DND-41 (cell line): ENCODE data around the gene SRD5A2.

Source experiments
- ATAC-seq: fragments of 200-7000 bp; cut with Tn5 transposase; 3 replicates; pipeline ENCODE4 v1.9.1; 2021; ENCODE audit warnings: low read depth; ENCODE audit not compliant: insufficient read depth
- DNase-seq: peaks from one replicate; pipeline ENCODE4 v3.0.0-alpha.2; 2020
- H2AFZ ChIP-seq: 2 replicates; pipeline ENCODE4 v1.6.0; 2012; ENCODE audit warnings: low read depth, low read length
- H3K27ac ChIP-seq: 2 replicates; pipeline ENCODE4 v1.5.1; 2012; ENCODE audit warnings: low read length, inconsistent platforms
- H3K27me3 ChIP-seq: fragments of 200-600 bp; sonication (generic); 2 replicates; pipeline ENCODE4 v1.6.0; 2012; ENCODE audit warnings: low read length, mild to moderate bottlenecking, inconsistent platforms; ENCODE audit not compliant: insufficient read depth, poor library complexity
- H3K36me3 ChIP-seq: 2 replicates; pipeline ENCODE4 v1.5.1; 2012; ENCODE audit warnings: low read length, inconsistent platforms; ENCODE audit not compliant: insufficient read depth
- H3K4me1 ChIP-seq: 2 replicates; pipeline ENCODE4 v1.5.1; 2012; ENCODE audit warnings: mild to moderate bottlenecking, low read length; ENCODE audit not compliant: insufficient read depth
- H3K4me2 ChIP-seq: 2 replicates; pipeline ENCODE4 v1.6.0; 2012; ENCODE audit warnings: mild to moderate bottlenecking, moderate library complexity, low read length, inconsistent platforms; ENCODE audit not compliant: insufficient read depth
- H3K4me3 ChIP-seq, 2 experiments: fragments of 200-600 bp in 1 of 2; shearing (Covaris generic) in 1 of 2; 2 replicates each; pipeline ENCODE4 v1.5.1; 2012 to 2016; ENCODE audit warnings: inconsistent platforms in 2 of 2, low read length in 2 of 2, mild to moderate bottlenecking in 2 of 2, low read depth in 1 of 2, moderate library complexity in 1 of 2
- H3K79me2 ChIP-seq: 2 replicates; pipeline ENCODE4 v1.6.0; 2012; ENCODE audit warnings: low read length, inconsistent platforms; ENCODE audit not compliant: insufficient read depth
- H3K9ac ChIP-seq: 2 replicates; pipeline ENCODE4 v1.6.0; 2012; ENCODE audit warnings: low read depth, mild to moderate bottlenecking, inconsistent platforms, low read length, moderate library complexity
- H3K9me3 ChIP-seq: 2 replicates; pipeline ENCODE4 v1.5.1; 2012; ENCODE audit warnings: low read length, moderate library complexity, mild to moderate bottlenecking, inconsistent platforms; ENCODE audit not compliant: insufficient read depth, severe bottlenecking
- H4K20me1 ChIP-seq: 2 replicates; pipeline ENCODE4 v1.6.0; 2012; ENCODE audit warnings: low read length; ENCODE audit not compliant: insufficient read depth
- CTCF ChIP-seq: IDR thresholded peaks from 2 replicates; pipeline ENCODE4 v1.5.1; 2012; ENCODE audit warnings: borderline replicate concordance, low read length, moderate library complexity, mild to moderate bottlenecking; ENCODE audit not compliant: poor library complexity, severe bottlenecking; ENCODE audit errors: extremely low read depth
- EZH2 ChIP-seq: IDR thresholded peaks from 3 replicates; pipeline ENCODE4 v1.6.1; 2012; ENCODE audit warnings: borderline replicate concordance, low read depth, mild to moderate bottlenecking, moderate library complexity, low read length, inconsistent platforms; ENCODE audit not compliant: severe bottlenecking

SRD5A2 gene

DNA sequence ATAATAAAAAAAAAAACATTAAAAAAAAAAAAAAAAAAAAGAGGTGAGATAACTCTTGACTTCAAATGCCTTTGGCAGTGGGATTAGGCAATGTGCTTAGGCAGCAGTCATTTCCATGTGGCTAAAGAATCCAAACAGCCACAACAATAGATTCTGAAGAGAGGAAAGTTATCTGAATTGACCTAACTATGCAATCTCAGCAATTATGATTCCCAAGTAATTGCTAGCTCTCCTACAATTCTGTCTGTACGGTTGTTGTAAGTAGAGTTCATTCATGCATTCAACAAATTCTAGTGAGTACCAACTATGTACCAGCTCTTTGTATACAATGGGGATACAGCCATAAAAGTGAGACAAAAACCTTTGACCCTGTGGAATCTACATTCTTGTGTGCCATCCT lies 3.6 kb downstream of the SRD5A2 start:
- H3K4me1 ChIP-seq: no peaks in the 10 kb centered on the region
- H3K27me3 ChIP-seq: no peaks in the 10 kb centered on the region
- ATAC-seq (no peak), DNase-seq (no peak)
- no peaks in the 10 kb centered on the region for H3K9me3 ChIP-seq
- no peak overlapping the region for H3K4me3 ChIP-seq
- TF ChIP-seq EZH2 (no peak), CTCF (no peak)
- no peaks in the 10 kb centered on the region for H3K36me3 ChIP-seq
- no peak overlapping the region for H3K27ac ChIP-seq
- no peak overlapping the region for H3K9ac ChIP-seq
- no peak overlapping the region for H2AFZ ChIP-seq
- no peaks in the 10 kb centered on the region for H3K79me2 ChIP-seq
- no peak overlapping the region for H3K4me2 ChIP-seq
- H4K20me1 ChIP-seq: no peaks in the 10 kb centered on the region

DNA sequence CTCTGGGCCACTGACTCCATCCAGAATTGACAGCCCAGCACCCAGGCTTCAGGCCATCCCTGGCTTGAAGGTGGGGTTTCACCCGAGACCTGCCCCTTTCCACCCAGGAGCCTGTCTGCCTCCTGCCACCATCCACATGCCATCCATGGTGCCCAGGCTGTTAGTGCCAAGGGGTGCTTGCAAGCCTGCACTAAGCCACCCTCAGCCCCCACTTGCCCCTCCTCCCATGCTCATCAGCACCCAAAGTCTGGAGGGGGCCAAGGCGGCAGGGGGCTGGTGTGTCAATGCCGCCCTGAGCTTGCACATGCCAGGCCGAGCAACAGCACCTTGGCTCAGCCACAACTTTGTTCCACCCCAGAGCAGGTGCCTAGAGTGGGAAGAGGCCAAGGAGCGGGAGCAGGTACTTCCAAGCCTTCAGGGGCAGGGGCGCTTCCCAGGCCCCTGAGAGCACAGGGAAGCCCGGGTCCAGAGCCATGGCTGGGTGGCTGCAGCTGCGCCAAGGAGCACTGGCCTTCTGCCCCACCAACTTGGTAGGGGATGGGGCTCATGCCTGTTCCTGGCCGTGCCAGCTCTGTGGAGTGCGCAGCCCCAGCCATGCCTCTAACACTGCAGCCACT lies 12.0 kb downstream of the SRD5A2 start:
- Histone ChIP-seq H3K9ac (no peak overlapping the region), H3K4me2 (no peak overlapping the region), H4K20me1 (no peaks in the 10 kb centered on the region), H3K79me2 (no peaks in the 10 kb centered on the region), H3K4me1 (no peaks in the 10 kb centered on the region), H2AFZ (no peak overlapping the region), H3K9me3 (no peaks in the 10 kb centered on the region), H3K4me3 (no peak overlapping the region), H3K27ac (no peak overlapping the region), H3K36me3 (no peaks in the 10 kb centered on the region), H3K27me3 (no peaks in the 10 kb centered on the region)
- ATAC-seq (no peak), DNase-seq (no peak)
- no peak for TF ChIP-seq EZH2
- no peak for TF ChIP-seq CTCF

DNA sequence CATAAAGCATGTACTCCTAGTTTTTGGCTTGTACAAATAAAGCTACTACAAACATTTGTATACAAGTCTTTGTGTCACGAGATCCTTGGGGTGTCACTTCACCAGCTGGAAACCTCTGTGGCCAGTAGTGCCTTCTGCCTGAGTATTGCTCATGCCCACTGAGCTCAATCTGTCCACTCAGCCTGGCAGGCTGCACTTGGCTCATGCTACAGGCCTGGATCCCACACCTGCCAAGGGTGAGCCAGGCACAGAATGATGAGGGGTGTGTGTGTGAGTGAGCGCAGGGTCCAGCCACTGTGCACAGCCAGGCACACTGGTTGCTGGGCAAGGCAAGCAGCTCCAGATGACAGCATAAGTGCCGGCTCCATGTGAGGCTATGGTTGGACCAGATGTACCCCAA lies 13.1 kb downstream of the SRD5A2 start:
- Histone ChIP-seq H3K4me3 (no peak overlapping the region), H3K79me2 (no peaks in the 10 kb centered on the region), H3K4me1 (no peaks in the 10 kb centered on the region), H3K9me3 (no peaks in the 10 kb centered on the region), H3K36me3 (no peaks in the 10 kb centered on the region), H2AFZ (no peak overlapping the region), H3K4me2 (no peak overlapping the region), H3K27me3 (no peaks in the 10 kb centered on the region), H4K20me1 (no peaks in the 10 kb centered on the region), H3K9ac (no peak overlapping the region), H3K27ac (no peak overlapping the region)
- no peak for DNase-seq
- no peak for TF ChIP-seq EZH2
- no peak for TF ChIP-seq CTCF
- no peak for ATAC-seq

- Histone ChIP-seq H4K20me1 (no peaks in the 10 kb centered on the region), H2AFZ (no peak overlapping the region), H3K4me2 (no peak overlapping the region), H3K4me1 (no peaks in the 10 kb centered on the region), H3K27ac (no peak overlapping the region), H3K9ac (no peak overlapping the region), H3K9me3 (no peaks in the 10 kb centered on the region), H3K36me3 (no peaks in the 10 kb centered on the region), H3K27me3 (no peaks in the 10 kb centered on the region), H3K4me3 (no peak overlapping the region), H3K79me2 (no peaks in the 10 kb centered on the region)
- TF ChIP-seq CTCF: no peak
- TF ChIP-seq EZH2: no peak
- ATAC-seq (no peak), DNase-seq (no peak)
Measured at GRCh38 chr2:31563273-31563839, 17.4 kb downstream of the SRD5A2 start.
